H1 (cell line): ENCODE results near the gene DPP10. TPM values are rescaled to one million over a fixed set of nuclear protein-coding genes. Genes with fewer than 3 reads are reported as not detected.

Experiments
- polyA plus RNA-seq, 7 experiments: library from polyadenylated mRNA; depleted of rRNA in 3 of 7; stranded (reverse) in 5 of 7; unstranded in 2 of 7; fragments of >200 nt in 5 of 7; fragments of 200-250 nt in 2 of 7; gene quantifications; 1 replicate in 5 of 7; 2 replicates in 1 of 7; 4 replicates in 1 of 7; pipeline versions ENCODE4 v1.2.1 to v1.2.3, GENCODE V29; 2011 to 2013; ENCODE audit warnings: missing spikeins in 2 of 7, mixed read lengths in 2 of 7
- total RNA-seq: library from RNA; stranded (reverse); fragmentation: NEBNext Ultra II Directional; extraction: Animal tissue kit (Norgen Biotek cat#: 25700); gene quantifications from 2 replicates; pipeline ENCODE4 v1.2.1, GENCODE V29; 2021
- TF ChIP-seq, protein P1 (sequence below): fragments of 300-600 bp; sonication (generic); IDR thresholded peaks from 2 replicates; pipeline ENCODE4 v1.7.1; 2012; ENCODE audit warnings: low read length, moderate library complexity, mild to moderate bottlenecking, inconsistent platforms; ENCODE audit not compliant: insufficient replicate concordance

Gene DPP10
- total and polyA plus RNA-seq, 2 of the 8 experiments (the other 6 are each of a cell fraction or from before 2014, with no cell fraction given) = 3.3 to 7.2 TPM

DNA sequence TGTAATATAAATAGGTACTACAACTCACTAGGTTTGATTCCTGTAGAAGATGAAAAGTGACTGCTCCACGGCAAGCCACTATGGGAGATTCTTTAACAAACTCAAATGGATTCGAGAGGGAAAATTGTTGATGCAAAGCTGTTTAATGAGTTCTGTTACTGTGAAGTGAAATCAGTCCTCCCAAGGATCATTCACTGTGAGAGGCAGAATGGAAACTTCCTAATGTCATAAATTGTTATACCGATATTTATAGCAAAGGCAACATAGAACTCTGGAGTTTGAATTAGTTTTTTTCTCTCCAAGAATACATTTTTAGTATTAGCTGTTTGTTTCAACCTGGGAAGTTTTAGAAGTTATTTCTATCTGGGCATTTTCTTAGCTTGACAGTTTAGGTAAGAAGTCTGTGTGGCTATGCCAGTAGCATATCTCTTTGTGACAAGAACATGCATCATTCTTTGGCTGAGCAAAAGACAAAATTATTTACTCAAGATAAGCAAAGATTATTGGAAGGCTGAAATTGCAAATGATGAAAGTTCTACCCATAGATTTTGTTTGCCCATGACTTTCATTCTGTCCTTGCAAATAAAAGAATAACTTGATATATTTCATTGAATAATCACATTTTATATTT, 979.7 kb downstream of the DPP10 start (continued):
- TF ChIP-seq, protein P1, sequence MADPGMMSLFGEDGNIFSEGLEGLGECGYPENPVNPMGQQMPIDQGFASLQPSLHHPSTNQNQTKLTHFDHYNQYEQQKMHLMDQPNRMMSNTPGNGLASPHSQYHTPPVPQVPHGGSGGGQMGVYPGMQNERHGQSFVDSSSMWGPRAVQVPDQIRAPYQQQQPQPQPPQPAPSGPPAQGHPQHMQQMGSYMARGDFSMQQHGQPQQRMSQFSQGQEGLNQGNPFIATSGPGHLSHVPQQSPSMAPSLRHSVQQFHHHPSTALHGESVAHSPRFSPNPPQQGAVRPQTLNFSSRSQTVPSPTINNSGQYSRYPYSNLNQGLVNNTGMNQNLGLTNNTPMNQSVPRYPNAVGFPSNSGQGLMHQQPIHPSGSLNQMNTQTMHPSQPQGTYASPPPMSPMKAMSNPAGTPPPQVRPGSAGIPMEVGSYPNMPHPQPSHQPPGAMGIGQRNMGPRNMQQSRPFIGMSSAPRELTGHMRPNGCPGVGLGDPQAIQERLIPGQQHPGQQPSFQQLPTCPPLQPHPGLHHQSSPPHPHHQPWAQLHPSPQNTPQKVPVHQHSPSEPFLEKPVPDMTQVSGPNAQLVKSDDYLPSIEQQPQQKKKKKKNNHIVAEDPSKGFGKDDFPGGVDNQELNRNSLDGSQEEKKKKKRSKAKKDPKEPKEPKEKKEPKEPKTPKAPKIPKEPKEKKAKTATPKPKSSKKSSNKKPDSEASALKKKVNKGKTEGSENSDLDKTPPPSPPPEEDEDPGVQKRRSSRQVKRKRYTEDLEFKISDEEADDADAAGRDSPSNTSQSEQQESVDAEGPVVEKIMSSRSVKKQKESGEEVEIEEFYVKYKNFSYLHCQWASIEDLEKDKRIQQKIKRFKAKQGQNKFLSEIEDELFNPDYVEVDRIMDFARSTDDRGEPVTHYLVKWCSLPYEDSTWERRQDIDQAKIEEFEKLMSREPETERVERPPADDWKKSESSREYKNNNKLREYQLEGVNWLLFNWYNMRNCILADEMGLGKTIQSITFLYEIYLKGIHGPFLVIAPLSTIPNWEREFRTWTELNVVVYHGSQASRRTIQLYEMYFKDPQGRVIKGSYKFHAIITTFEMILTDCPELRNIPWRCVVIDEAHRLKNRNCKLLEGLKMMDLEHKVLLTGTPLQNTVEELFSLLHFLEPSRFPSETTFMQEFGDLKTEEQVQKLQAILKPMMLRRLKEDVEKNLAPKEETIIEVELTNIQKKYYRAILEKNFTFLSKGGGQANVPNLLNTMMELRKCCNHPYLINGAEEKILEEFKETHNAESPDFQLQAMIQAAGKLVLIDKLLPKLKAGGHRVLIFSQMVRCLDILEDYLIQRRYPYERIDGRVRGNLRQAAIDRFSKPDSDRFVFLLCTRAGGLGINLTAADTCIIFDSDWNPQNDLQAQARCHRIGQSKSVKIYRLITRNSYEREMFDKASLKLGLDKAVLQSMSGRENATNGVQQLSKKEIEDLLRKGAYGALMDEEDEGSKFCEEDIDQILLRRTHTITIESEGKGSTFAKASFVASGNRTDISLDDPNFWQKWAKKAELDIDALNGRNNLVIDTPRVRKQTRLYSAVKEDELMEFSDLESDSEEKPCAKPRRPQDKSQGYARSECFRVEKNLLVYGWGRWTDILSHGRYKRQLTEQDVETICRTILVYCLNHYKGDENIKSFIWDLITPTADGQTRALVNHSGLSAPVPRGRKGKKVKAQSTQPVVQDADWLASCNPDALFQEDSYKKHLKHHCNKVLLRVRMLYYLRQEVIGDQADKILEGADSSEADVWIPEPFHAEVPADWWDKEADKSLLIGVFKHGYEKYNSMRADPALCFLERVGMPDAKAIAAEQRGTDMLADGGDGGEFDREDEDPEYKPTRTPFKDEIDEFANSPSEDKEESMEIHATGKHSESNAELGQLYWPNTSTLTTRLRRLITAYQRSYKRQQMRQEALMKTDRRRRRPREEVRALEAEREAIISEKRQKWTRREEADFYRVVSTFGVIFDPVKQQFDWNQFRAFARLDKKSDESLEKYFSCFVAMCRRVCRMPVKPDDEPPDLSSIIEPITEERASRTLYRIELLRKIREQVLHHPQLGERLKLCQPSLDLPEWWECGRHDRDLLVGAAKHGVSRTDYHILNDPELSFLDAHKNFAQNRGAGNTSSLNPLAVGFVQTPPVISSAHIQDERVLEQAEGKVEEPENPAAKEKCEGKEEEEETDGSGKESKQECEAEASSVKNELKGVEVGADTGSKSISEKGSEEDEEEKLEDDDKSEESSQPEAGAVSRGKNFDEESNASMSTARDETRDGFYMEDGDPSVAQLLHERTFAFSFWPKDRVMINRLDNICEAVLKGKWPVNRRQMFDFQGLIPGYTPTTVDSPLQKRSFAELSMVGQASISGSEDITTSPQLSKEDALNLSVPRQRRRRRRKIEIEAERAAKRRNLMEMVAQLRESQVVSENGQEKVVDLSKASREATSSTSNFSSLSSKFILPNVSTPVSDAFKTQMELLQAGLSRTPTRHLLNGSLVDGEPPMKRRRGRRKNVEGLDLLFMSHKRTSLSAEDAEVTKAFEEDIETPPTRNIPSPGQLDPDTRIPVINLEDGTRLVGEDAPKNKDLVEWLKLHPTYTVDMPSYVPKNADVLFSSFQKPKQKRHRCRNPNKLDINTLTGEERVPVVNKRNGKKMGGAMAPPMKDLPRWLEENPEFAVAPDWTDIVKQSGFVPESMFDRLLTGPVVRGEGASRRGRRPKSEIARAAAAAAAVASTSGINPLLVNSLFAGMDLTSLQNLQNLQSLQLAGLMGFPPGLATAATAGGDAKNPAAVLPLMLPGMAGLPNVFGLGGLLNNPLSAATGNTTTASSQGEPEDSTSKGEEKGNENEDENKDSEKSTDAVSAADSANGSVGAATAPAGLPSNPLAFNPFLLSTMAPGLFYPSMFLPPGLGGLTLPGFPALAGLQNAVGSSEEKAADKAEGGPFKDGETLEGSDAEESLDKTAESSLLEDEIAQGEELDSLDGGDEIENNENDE = no peak
